HCT116 (cell line): ENCODE measurements around the gene RASIP1. TPM values are rescaled to one million over a fixed set of nuclear protein-coding genes. Genes with fewer than 3 reads are reported as not detected.
"Not testable (repeated sequence)": the region's sequence is repeated elsewhere in the genome, so short reads cannot be mapped to it uniquely, and the experiment has no call there.

ENCODE experiments used
- ATAC-seq: fragments of 200-7000 bp; cut with Tn5 transposase; 2 replicates; pipeline ENCODE4 v1.9.1; 2020; ENCODE audit warnings: mild to moderate bottlenecking, moderate library complexity
- BruUV-seq: library from RNA; stranded (reverse); fragments of 400-500 nt; replicated peaks from 2 replicates; lab custom pipeline; 2021; lab: Mats Ljungman, UMichigan
- CTCF ChIA-PET: fragments of 300-600 bp; sonication (Branson Sonifier 250); formaldehyde crosslinking; loops from one replicate; lab custom pipeline; 2021; ENCODE audit warnings: antibody characterized with exemption; lab: Charles Lee
- POLR2A ChIA-PET: fragments of 300-600, 350-600 bp; sonication (Branson Sonifier 250); formaldehyde crosslinking; loops from one replicate; lab custom pipeline; 2021; ENCODE audit warnings: antibody characterized with exemption; lab: Charles Lee
- RAD21 ChIA-PET, 2 experiments: fragments of 300-600 bp; sonication (Branson Sonifier 250); formaldehyde crosslinking; loops; one replicate each; lab custom pipeline; 2023; ENCODE audit warnings: low total read pairs in 2 of 2; ENCODE audit not compliant: uncharacterized antibody in 2 of 2, unreplicated experiment in 2 of 2, low non-redundant PET in 1 of 2; lab: Charles Lee
- DNase-seq: peaks from one replicate; pipeline ENCODE4 v3.0.0-alpha.2; 2010; ENCODE audit warnings: low read depth, low spot score
- H2AFZ ChIP-seq: fragments of 200-600 bp; shearing (Covaris generic), sonication (generic); 2 replicates; pipeline ENCODE4 v1.6.1; 2017; ENCODE audit warnings: low read depth, mixed run types, mixed read lengths, antibody characterized with exemption, low read length; ENCODE audit not compliant: poor library complexity, severe bottlenecking
- H3K27ac ChIP-seq: 2 replicates; pipeline ENCODE4 v1.5.1; 2012; ENCODE audit warnings: low read depth, low read length
- H3K27me3 ChIP-seq: fragments of 200-600 bp; sonication (generic); 2 replicates; pipeline ENCODE4 v1.6.1; 2016; ENCODE audit warnings: mixed run types, low read length, mixed read lengths; ENCODE audit not compliant: insufficient read depth
- H3K36me3 ChIP-seq, 2 experiments: fragments of 200-500 bp in 1 of 2; fragments of 200-600 bp in 1 of 2; sonication (Bioruptor generic) in 1 of 2; sonication (generic) in 1 of 2; 2 replicates each; pipeline versions ENCODE4 v1.5.1 to v1.6.1; 2014 to 2016; ENCODE audit warnings: low read length in 2 of 2, inconsistent platforms in 1 of 2, mixed read lengths in 1 of 2, mixed run types in 1 of 2; ENCODE audit not compliant: insufficient read depth in 2 of 2, control insufficient read depth in 1 of 2
- H3K4me1 ChIP-seq, 2 experiments: fragments of 200-600 bp in 1 of 2; sonication (generic) in 1 of 2; 2 replicates each; pipeline versions ENCODE4 v1.5.1 to v1.6.1; 2012 to 2017; ENCODE audit warnings: low read length in 2 of 2, inconsistent platforms in 1 of 2, mild to moderate bottlenecking in 1 of 2, mixed read lengths in 1 of 2, mixed run types in 1 of 2, moderate library complexity in 1 of 2; ENCODE audit not compliant: insufficient read depth in 2 of 2, control insufficient read depth in 1 of 2
- H3K4me2 ChIP-seq: fragments of 200-600 bp; sonication (generic); 2 replicates; pipeline ENCODE4 v1.6.1; 2017; ENCODE audit warnings: mixed run types, low read length, mixed read lengths
- H3K4me3 ChIP-seq, 2 experiments: fragments of 200-600 bp in 1 of 2; sonication (generic) in 1 of 2; replicated peaks in 1 of 2; 2 replicates each; pipeline ENCODE4 v1.5.1; 2011 to 2016; ENCODE audit warnings: low read length in 2 of 2, control low read depth in 1 of 2, low read depth in 1 of 2, mild to moderate bottlenecking in 1 of 2, mixed read lengths in 1 of 2, mixed run types in 1 of 2
- H3K79me2 ChIP-seq: fragments of 200-600 bp; sonication (generic); 2 replicates; pipeline ENCODE4 v1.6.1; 2017; ENCODE audit warnings: mild to moderate bottlenecking, mixed run types, low read length, moderate library complexity, mixed read lengths; ENCODE audit not compliant: insufficient read depth
- H3K9ac ChIP-seq: fragments of 200-600 bp; sonication (generic); 2 replicates; pipeline ENCODE4 v1.6.1; 2016; ENCODE audit warnings: low read length, mixed read lengths
- H3K9me2 ChIP-seq: fragments of 200-600 bp; sonication (generic), shearing (Covaris generic); 2 replicates; pipeline ENCODE4 v1.6.1; 2017; ENCODE audit warnings: mixed run types, mild to moderate bottlenecking, moderate library complexity; ENCODE audit not compliant: insufficient read depth
- H3K9me3 ChIP-seq, 2 experiments: fragments of 200-500 bp in 1 of 2; fragments of 200-600 bp in 1 of 2; sonication (Bioruptor generic) in 1 of 2; sonication (generic) in 1 of 2; 2 replicates each; pipeline ENCODE4 v1.6.1; 2014 to 2017; ENCODE audit warnings: low read length in 2 of 2, mixed read lengths in 2 of 2, inconsistent platforms in 1 of 2, low read depth in 1 of 2, mild to moderate bottlenecking in 1 of 2, mixed run types in 1 of 2, moderate library complexity in 1 of 2; ENCODE audit not compliant: control insufficient read depth in 1 of 2, insufficient read depth in 1 of 2
- H4K20me1 ChIP-seq: fragments of 200-600 bp; sonication (generic), shearing (Covaris generic); 2 replicates; pipeline ENCODE4 v1.6.1; 2017; ENCODE audit warnings: mixed run types, mild to moderate bottlenecking, moderate library complexity; ENCODE audit not compliant: insufficient read depth
- CBX3 ChIP-seq: IDR thresholded peaks from 2 replicates; pipeline ENCODE4 v1.6.1; 2012; ENCODE audit warnings: low read depth
- CEBPB ChIP-seq: IDR thresholded peaks from 2 replicates; pipeline ENCODE4 v1.6.1; 2012; ENCODE audit warnings: low read depth
- EGR1 ChIP-seq: IDR thresholded peaks from 2 replicates; pipeline ENCODE4 v1.6.1; 2012; ENCODE audit warnings: low read depth
- JUND ChIP-seq: IDR thresholded peaks from 2 replicates; pipeline ENCODE4 v1.6.1; 2012
- POLR2A ChIP-seq: IDR thresholded peaks from 2 replicates; pipeline ENCODE4 v1.7.0; 2011; ENCODE audit warnings: borderline replicate concordance; ENCODE audit not compliant: insufficient read depth, insufficient read length; ENCODE audit errors: extremely low read depth
- TCF7L2 ChIP-seq: IDR thresholded peaks from 2 replicates; pipeline ENCODE4 v1.7.0; 2011; ENCODE audit warnings: borderline replicate concordance, inconsistent platforms; ENCODE audit not compliant: insufficient read depth, insufficient read length; ENCODE audit errors: extremely low read depth
- YY1 ChIP-seq: IDR thresholded peaks from 2 replicates; pipeline ENCODE4 v1.6.1; 2011; ENCODE audit warnings: low read length, low read depth, moderate library complexity, mild to moderate bottlenecking; ENCODE audit not compliant: insufficient replicate concordance; ENCODE audit errors: extremely low read depth
- intact Hi-C: fragments of 100-400 bp; cut with micrococcal nuclease; formaldehyde crosslinking; loops from 2 replicates; pipeline ENCODE4 v1.10.0; 2022
- total RNA-seq: library from RNA; stranded (reverse); gene quantifications from one replicate; pipeline ENCODE4 v1.2.1, GENCODE V29; 2021; ENCODE audit not compliant: unreplicated experiment
- TF ChIP-seq, protein P1 (sequence below): IDR thresholded peaks from 2 replicates; pipeline ENCODE4 v1.6.1; 2012; ENCODE audit warnings: low read depth
- TF ChIP-seq, protein P2 (sequence below): IDR thresholded peaks from 2 replicates; pipeline ENCODE4 v1.6.1; 2011; ENCODE audit warnings: mild to moderate bottlenecking, low read length, moderate library complexity; ENCODE audit not compliant: insufficient replicate concordance; ENCODE audit errors: extremely low read depth

RASIP1 gene
- total RNA-seq, 1 experiment from 2014 or later, result 1.9 TPM

DNA sequence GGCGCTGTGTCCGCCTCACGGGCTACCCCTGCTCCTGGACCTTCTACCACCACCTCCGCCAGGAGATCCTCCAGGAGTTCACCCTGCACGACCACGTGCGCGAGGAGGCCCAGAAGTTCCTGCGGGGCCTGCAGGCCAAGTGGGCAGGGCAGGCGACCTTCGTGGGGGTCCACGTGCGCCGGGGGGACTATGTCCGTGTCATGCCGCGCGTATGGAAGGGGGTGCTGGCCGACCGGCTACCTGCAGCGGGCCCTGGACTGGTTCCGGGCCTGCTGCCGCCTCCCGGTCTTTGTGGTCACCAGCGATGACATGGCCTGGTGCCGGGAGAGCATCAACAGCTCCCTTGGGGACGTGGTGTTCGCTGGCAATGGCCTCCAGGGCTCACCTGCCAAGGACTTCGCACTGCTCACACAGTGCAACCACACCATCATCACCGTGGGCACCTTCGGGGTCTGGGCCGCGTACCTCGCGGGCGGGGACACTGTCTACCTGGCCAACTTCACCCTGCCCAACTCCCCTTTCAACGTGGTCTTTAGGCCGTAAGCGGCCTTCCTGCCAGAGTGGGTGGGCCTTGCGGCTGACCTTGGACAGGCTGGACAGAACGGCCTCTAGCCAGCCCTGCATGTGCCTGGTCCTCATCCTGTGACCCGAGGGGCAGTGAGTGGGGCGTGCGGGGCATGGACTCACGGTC is 59.8 kb downstream of the RASIP1 start:
- Histone ChIP-seq H4K20me1 (no peaks in the 10 kb centered on the region), H3K4me2 (no peak overlapping the region), H3K4me3 (no peak overlapping the region), H3K9ac (no peak overlapping the region), H3K9me2 (no peaks in the 10 kb centered on the region), H3K27me3 (no peaks in the 10 kb centered on the region), H3K9me3 (no peaks in the 10 kb centered on the region), H3K36me3 (no peaks in the 10 kb centered on the region), H3K4me1 (peaks cover 25 to 30% of the 10 kb centered on the region in 2 experiments), H3K27ac (no peak overlapping the region; the same call in 1 of the 2 replicates), H2AFZ (no peak overlapping the region), H3K79me2 (no peaks in the 10 kb centered on the region)
- TF ChIP-seq JUND (no peak), TCF7L2 (no peak), EGR1 (no peak), YY1 (no peak), POLR2A (no peak), CBX3 (no peak), CEBPB (no peak)
- TF ChIP-seq, protein P1, sequence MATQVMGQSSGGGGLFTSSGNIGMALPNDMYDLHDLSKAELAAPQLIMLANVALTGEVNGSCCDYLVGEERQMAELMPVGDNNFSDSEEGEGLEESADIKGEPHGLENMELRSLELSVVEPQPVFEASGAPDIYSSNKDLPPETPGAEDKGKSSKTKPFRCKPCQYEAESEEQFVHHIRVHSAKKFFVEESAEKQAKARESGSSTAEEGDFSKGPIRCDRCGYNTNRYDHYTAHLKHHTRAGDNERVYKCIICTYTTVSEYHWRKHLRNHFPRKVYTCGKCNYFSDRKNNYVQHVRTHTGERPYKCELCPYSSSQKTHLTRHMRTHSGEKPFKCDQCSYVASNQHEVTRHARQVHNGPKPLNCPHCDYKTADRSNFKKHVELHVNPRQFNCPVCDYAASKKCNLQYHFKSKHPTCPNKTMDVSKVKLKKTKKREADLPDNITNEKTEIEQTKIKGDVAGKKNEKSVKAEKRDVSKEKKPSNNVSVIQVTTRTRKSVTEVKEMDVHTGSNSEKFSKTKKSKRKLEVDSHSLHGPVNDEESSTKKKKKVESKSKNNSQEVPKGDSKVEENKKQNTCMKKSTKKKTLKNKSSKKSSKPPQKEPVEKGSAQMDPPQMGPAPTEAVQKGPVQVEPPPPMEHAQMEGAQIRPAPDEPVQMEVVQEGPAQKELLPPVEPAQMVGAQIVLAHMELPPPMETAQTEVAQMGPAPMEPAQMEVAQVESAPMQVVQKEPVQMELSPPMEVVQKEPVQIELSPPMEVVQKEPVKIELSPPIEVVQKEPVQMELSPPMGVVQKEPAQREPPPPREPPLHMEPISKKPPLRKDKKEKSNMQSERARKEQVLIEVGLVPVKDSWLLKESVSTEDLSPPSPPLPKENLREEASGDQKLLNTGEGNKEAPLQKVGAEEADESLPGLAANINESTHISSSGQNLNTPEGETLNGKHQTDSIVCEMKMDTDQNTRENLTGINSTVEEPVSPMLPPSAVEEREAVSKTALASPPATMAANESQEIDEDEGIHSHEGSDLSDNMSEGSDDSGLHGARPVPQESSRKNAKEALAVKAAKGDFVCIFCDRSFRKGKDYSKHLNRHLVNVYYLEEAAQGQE, result no peak
- TF ChIP-seq, protein P2, sequence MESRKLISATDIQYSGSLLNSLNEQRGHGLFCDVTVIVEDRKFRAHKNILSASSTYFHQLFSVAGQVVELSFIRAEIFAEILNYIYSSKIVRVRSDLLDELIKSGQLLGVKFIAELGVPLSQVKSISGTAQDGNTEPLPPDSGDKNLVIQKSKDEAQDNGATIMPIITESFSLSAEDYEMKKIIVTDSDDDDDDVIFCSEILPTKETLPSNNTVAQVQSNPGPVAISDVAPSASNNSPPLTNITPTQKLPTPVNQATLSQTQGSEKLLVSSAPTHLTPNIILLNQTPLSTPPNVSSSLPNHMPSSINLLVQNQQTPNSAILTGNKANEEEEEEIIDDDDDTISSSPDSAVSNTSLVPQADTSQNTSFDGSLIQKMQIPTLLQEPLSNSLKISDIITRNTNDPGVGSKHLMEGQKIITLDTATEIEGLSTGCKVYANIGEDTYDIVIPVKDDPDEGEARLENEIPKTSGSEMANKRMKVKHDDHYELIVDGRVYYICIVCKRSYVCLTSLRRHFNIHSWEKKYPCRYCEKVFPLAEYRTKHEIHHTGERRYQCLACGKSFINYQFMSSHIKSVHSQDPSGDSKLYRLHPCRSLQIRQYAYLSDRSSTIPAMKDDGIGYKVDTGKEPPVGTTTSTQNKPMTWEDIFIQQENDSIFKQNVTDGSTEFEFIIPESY, result no peak
- ChIA-PET POLR2A (no interaction called here), RAD21 (no interaction called here), CTCF (no interaction called here)
- ATAC-seq, result no peak
- DNase-seq, result no peak
- intact Hi-C loops, result no loop called here
- BruUV-seq, result no TSS peak

DNA sequence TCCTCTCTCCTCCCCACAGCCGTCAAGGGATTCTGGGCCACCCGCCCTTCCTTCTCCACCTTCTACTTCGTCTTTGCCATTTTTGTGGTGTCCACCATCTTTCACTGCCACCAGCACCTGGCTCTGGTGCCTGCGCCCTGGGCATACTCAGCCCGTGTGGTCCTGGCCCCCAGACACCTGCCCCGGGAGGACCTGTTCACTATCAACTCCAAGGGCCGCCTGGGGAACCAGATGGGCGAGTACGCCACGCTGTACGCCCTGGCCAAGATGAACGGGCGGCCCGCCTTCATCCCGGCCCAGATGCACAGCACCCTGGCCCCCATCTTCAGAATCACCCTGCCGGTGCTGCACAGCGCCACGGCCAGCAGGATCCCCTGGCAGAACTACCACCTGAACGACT is 60.4 kb downstream of the RASIP1 start:
- H4K20me1 ChIP-seq, CTCF ChIA-PET, H2AFZ ChIP-seq, H3K27ac ChIP-seq, RAD21 ChIA-PET, H3K36me3 ChIP-seq, H3K4me3 ChIP-seq, H3K4me2 ChIP-seq, ATAC-seq, H3K9me2 ChIP-seq, intact Hi-C loops, DNase-seq, BruUV-seq, H3K9me3 ChIP-seq, POLR2A ChIA-PET, H3K79me2 ChIP-seq, H3K9ac ChIP-seq, H3K27me3 ChIP-seq: not testable (repeated sequence)
- peaks cover 21 to 30% of the 10 kb centered on the region in 2 experiments for H3K4me1 ChIP-seq
